Measurements from ENCODE around the gene PMIS2.

The PMIS2 gene

GRCh38 chr19:35556846-35557538, 29.0 kb upstream of the PMIS2 start:
- no peak for TF ChIP-seq CTCF (conservative IDR thresholded peaks at IDR 0.05; ENCODE audit: control insufficient read depth, insufficient read depth, low read depth, low read length)
- DNase-seq (ENCODE audit: low read depth) = no peak
- H3K4me3 ChIP-seq (ENCODE audit: control insufficient read depth, low read depth, low read length) = no peak overlapping the region

- peak overlapping the region; percentile 23 for H3K4me3 ChIP-seq (ENCODE audit: control insufficient read depth, low read depth, low read length)
- no peak for TF ChIP-seq CTCF (conservative IDR thresholded peaks at IDR 0.05; ENCODE audit: control insufficient read depth, insufficient read depth, low read depth, low read length)
- peak; percentile 41 for DNase-seq (ENCODE audit: low read depth)
These were observed 28.2 kb upstream of the PMIS2 start for GRCh38 chr19:35557539-35558399.

- TF ChIP-seq CTCF (conservative IDR thresholded peaks at IDR 0.05; ENCODE audit: control insufficient read depth, insufficient read depth, low read depth, low read length) = no peak
- no peak for DNase-seq (ENCODE audit: low read depth)
- H3K4me3 ChIP-seq (ENCODE audit: control insufficient read depth, low read depth, low read length) = no peak overlapping the region
These were observed 27.3 kb upstream of the PMIS2 start for GRCh38 chr19:35558400-35559280.

GRCh38 chr19:35559281-35559659, 26.7 kb upstream of the PMIS2 start:
- TF ChIP-seq CTCF (conservative IDR thresholded peaks at IDR 0.05; ENCODE audit: control insufficient read depth, insufficient read depth, low read depth, low read length) = no peak
- H3K4me3 ChIP-seq (ENCODE audit: control insufficient read depth, low read depth, low read length) = no peak overlapping the region
- DNase-seq (ENCODE audit: low read depth) = no peak

GRCh38 chr19:35559781-35560180, 26.2 kb upstream of the PMIS2 start:
- no peak for TF ChIP-seq CTCF (conservative IDR thresholded peaks at IDR 0.05; ENCODE audit: control insufficient read depth, insufficient read depth, low read depth, low read length)
- H3K4me3 ChIP-seq (ENCODE audit: control insufficient read depth, low read depth, low read length) = no peak overlapping the region
- DNase-seq (ENCODE audit: low read depth) = no peak

- TF ChIP-seq CTCF (conservative IDR thresholded peaks at IDR 0.05; ENCODE audit: control insufficient read depth, insufficient read depth, low read depth, low read length) = no peak
- H3K4me3 ChIP-seq (ENCODE audit: control insufficient read depth, low read depth, low read length) = no peak overlapping the region
These were observed 25.7 kb upstream of the PMIS2 start for GRCh38 chr19:35560271-35560670.

More at GRCh38 chr19:35560271-35560670, 25.7 kb upstream of the PMIS2 start:
- no peak for DNase-seq (ENCODE audit: low read depth)

Data from fibroblast of mammary gland (primary cell).